HG03196 (cell line): ENCODE data around the gene CCDC15.
"Not testable (repeated sequence)": the region's sequence is repeated elsewhere in the genome, so short reads cannot be mapped to it uniquely, and the experiment has no call there.

Source experiments
- ATAC-seq: cut with Tn5 transposase; IDR thresholded peaks from one replicate; pipeline ENCODE4 v1.9.1; 2021; ENCODE audit not compliant: unreplicated experiment

Gene CCDC15

DNA sequence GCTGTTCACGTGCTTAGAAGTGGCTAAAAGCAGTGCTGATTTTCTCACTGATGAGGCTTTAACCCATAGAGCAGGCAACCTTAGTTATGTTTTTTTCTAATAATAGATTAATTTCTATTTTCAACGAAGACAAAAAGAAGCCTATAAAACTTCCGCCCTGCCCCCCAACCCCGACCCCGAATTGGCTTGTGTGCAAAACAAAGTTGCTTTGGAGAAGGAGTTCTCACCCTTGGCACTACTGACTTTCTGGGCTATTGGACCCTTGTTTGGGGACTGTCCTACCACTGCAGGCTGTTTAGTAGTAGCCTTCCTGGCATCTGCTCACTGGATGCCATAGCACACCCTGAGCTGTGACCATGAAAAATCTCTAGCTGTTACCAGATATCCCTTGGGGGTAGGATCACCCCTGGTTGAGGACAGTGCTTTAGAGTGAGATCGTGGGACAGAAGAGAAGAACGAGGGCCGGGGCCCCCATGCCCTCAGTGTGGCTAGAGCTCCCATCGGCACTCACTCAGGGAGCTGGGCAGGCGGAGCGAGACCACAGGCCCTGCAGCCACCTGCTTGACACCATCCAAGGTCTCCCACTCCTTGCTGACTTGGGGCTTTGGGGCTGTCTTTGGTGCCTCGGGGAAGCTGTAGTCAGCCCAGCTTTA, 126.0 kb downstream of the CCDC15 start:
- ATAC-seq, result no peak

DNA sequence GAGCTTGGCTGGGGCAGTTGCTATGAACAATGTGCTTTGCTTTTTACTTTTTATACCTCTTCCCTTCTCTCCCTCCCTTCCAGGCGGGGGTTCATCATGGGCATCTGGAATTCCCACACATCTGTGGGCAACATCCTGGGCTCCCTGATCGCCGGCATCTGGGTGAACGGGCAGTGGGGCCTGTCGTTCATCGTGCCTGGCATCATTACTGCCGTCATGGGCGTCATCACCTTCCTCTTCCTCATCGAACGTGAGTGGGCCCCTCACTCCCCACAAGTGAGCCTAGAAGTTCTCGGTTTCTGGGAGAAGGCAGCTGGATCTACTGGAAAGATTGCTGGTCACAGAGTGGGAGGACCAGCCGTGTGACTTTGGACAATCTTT, 126.5 kb downstream of the CCDC15 start:
- ATAC-seq, result no peak

- no peak for ATAC-seq
Measured at GRCh38 chr11:125081098-125081798, 127.2 kb downstream of the CCDC15 start.

- ATAC-seq, result no peak
Measured at GRCh38 chr11:125082040-125082439, 128.0 kb downstream of the CCDC15 start.

DNA sequence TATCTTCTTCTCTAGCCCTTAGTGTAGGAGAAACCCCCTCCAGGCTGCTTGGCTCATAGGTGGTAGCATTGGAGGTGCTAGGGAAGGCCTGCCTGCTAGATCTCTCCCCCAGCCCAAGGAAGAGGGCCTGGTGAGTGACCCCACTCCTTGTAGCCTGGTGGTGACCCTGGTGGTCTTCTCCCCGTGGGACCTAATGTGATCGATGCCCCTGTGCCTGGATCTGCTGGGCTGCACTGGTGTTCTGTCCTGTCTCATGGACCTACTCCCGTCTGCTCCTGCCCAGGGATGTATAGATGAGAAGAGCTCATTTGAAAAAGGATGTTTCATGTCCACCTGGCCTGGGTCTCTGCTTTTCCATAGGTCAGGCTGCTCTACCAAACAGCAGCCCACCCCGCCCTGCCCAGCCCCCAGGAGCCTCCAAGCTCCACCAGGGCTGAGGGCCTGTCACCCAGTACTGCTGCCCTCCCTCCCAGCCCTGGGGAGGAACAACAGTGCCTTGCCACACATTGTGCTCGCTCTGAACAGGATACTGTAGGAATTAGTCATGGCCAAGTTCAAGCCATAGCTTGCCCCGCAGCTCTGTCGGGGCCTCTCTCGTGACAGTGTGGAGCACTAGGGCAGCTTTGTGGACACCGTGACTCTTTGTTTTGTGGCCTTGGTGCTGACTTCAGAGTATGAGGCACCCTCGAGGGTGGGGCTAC, 128.8 kb downstream of the CCDC15 start:
- ATAC-seq, result no peak

DNA sequence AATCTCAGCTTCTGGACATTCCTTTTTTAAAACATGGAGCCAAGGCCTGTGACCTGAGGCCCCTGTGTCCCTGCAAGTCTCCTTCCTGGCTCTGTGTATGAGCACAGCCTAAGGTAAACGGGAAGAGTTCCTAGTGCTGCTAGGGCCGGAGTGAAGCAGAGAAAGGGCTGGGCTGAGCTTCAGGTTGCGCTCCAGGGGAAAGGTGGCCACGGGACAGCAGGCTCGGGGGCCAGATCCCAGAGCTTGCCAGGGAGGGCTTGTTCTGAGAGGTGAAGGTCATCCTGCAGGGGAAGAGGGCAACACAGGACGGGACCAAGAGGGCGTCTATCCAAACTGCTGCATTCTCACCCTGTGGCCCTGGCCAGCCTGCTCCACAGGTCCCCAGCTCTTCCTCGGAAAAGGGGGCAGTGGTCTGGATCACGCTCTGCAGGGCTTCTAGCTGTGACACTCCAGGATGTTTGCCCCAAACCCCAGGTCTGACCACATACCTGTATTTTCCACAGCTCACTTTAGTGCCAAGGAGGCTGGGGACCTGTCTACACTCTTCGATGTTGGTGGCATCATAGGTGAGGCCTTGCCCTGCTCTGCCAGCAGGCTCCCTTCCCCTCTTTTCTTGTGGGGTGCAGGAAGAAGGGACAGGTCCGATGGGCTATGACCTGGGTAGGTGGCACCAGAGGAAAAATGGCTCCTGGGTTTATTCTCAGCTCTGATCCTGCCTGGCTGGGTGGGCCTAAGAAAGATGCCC, 129.5 kb downstream of the CCDC15 start:
- ATAC-seq, result no peak

DNA sequence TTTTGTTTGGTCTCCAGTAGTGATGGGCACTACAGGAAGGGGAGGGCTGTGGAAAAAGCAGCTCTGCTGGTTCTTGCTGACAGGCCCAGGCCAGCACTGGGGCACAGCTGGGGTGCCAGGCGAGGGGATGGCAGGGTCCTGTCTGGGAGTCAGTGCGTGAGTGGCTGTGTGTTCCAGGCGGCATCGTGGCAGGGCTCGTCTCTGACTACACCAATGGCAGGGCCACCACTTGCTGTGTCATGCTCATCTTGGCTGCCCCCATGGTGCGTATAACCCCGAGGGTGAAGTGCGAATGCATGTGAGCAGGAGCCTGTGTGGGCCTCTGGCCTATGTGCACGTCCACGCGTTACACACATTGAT, 130.0 kb downstream of the CCDC15 start:
- no peak for ATAC-seq

DNA sequence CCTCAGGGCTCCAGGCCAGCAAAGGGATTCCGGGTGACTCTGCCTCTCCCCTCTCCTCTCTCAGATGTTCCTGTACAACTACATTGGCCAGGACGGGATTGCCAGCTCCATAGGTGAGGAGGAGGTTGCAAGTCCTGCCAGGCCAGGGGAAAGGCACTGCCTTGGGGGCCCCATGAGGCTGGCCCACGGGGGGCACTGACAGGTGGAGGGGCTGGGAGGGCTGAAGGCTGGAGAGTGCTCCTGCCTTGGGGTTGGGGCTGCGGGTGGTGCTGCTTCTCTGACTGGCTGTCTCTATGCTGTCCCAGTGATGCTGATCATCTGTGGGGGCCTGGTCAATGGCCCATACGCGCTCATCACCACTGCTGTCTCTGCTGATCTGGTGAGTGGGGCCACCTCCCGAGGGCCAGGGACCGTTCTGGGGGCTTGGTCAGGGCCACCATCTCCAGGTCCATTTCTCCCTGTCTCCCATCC, 130.8 kb downstream of the CCDC15 start:
- no peak for ATAC-seq

DNA sequence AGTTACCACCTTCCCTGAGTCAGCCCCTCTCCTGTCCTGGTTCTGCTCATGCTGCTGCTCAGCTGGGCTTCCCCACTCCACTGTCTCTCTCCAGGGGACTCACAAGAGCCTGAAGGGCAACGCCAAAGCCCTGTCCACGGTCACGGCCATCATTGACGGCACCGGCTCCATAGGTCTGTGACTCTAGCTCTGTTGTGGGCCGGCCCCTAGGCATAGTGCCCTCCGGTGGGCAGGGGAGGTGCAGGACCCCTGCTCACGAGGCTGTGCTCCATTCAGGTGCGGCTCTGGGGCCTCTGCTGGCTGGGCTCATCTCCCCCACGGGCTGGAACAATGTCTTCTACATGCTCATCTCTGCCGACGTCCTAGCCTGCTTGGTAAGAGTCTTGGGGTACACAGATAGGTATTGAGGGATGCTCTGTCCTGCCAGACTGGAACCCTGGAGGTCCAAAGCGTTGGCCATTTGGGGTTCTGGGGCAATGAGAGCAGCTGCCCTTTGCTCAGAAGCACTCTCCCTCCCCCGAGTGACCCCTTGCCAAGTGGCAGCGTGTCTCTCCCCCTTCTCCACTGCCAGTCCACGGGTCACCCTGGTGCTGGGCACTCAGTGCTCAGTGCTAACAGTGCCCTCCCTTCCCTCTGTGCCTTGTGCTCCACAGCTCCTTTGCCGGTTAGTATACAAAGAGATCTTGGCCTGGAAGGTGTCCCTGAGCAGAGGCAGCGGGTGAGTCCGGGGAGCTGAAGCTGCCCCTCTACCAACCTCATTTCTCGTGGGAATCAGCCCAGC, 131.5 kb downstream of the CCDC15 start:
- no peak for ATAC-seq

- ATAC-seq, result no peak
Measured at GRCh38 chr11:125086633-125087296, 132.8 kb downstream of the CCDC15 start.

- no peak for ATAC-seq
Measured at GRCh38 chr11:125088123-125088522, 134.1 kb downstream of the CCDC15 start.

- ATAC-seq, result no peak
Measured at GRCh38 chr11:125088576-125089455, 134.8 kb downstream of the CCDC15 start.

DNA sequence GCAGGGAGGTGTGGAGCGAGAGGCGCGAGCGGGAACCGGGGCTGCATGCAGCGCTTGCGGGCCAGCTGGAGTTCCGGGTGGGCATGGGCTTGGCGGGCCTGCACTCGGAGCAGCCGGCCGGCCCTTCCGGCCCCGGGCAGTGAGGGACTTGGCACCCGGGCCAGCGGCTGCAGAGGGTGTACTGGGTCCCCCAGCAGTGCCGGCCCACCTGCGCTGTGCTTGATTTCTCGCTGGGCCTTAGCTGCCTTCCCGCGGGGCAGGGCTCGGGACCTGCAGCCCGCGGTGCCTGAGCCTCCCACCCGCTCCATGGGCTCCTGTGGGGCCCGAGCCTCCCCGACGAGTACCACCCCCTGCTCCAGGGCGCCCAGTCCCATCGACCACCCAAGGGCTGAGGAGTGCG, 135.5 kb downstream of the CCDC15 start:
- ATAC-seq, result not testable (repeated sequence)

GRCh38 chr11:125090151-125090550, 136.1 kb downstream of the CCDC15 start:
- ATAC-seq, result not testable (repeated sequence)

DNA sequence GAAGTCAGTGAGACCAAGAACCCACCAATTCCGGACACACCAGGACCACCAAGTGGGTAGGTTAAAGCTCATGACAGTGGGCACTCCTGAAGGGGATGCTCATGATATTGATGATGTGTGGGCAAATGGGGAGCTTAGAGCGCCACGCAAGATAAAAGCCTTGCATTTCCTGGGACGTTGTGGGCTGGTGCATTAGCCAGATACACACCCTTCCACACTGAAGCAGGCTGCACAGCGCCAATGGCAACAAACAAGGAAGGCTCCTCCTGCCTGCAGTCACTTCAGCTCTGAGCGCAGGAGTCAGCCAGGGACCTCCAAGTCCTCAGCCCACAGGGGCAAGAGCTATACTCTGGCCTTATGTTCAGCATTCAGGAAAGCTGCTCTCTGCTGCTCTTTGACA, 136.8 kb downstream of the CCDC15 start:
- ATAC-seq, result no peak
